Measurements from ENCODE around the gene GIPC1. TPM values are rescaled to one million over a fixed set of nuclear protein-coding genes. Genes with fewer than 3 reads are reported as not detected.
"Not testable (repeated sequence)": the region's sequence is repeated elsewhere in the genome, so short reads cannot be mapped to it uniquely, and the experiment has no call there.

Gene GIPC1
- total RNA-seq, 1 donor from 2014 or later, result 23.6 TPM

DNA sequence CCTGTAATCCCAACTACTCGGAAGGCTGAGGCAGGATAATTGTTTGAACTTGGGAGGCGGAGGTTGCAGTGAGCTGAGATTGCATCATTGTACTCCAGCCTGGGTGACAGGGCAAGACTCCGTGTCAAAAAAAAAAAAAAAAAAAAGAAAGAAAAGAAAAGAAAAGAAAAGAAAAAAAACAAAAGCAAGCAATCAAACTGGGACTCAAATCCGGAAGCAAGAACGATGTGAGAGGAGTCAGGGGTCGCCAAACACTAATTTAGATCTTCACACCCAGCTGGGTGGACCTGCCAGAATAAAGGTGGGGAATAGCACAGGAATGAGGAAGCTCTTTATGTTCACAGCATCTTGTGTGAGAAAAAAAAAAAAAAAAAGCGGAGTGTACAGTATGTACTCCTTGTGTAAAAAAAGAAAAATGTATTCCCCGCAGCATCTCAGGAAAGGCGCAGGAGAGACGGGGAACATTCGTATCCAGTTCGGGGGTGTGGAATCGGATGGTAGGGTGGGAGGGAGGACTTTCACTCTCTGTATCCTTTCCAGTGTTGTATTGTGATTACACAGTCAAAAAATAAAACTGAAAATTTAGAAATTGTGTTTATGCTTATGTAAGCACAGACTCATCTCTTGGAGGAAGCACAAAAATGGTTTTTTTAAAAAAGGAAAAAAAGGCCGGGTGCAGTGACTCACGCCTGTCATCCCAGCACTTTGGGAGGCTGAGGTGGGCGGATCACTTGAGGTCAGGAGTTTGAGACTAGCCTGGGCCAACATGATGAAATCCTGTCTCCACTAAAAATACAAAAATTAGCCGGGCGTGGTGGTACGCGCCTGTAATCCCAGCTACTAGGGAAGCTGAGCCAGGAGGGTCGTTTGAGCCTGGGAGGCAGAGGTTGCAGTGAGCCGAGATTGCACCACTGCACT lies 14.6 kb upstream of the GIPC1 start:
- no peak overlapping the region for H3K4me3 ChIP-seq
- H3K36me3 ChIP-seq, result no peaks in the 10 kb centered on the region
- H3K27ac ChIP-seq, result no peak overlapping the region
- Mint-ChIP-seq H3K27me3 (ENCODE audit: insufficient read depth, low read depth) (peaks cover 8% of the 10 kb centered on the region), H3K4me3 (peak overlapping the region; percentile 15), H3K36me3 (peaks cover 14% of the 10 kb centered on the region), H3K27ac (no peak overlapping the region), H3K4me1 (peaks cover 32% of the 10 kb centered on the region), H3K9me3 (no peaks in the 10 kb centered on the region)
- H3K27me3 ChIP-seq, result no peaks in the 10 kb centered on the region
- H3K9me3 ChIP-seq (ENCODE audit: low read depth), result no peaks in the 10 kb centered on the region
- H3K4me2 ChIP-seq, result no peak overlapping the region
- peaks cover 26% of the 10 kb centered on the region for H3F3A ChIP-seq (ENCODE audit: low read depth)
- no peak overlapping the region for H3K9ac ChIP-seq
- peaks cover 14% of the 10 kb centered on the region for H4K20me1 ChIP-seq (ENCODE audit: low read depth)
- DNase-seq (ENCODE audit: low spot score), result no peak
- H3K79me2 ChIP-seq (ENCODE audit: low read depth), result peaks cover 10% of the 10 kb centered on the region
- no peaks in the 10 kb centered on the region for H3K4me1 ChIP-seq
- no peak for TF ChIP-seq EZH2phosphoT487 (IDR thresholded peaks at IDR 0.05)
- TF ChIP-seq EZH2 (IDR thresholded peaks at IDR 0.05), result no peak
- TF ChIP-seq, protein P1, sequence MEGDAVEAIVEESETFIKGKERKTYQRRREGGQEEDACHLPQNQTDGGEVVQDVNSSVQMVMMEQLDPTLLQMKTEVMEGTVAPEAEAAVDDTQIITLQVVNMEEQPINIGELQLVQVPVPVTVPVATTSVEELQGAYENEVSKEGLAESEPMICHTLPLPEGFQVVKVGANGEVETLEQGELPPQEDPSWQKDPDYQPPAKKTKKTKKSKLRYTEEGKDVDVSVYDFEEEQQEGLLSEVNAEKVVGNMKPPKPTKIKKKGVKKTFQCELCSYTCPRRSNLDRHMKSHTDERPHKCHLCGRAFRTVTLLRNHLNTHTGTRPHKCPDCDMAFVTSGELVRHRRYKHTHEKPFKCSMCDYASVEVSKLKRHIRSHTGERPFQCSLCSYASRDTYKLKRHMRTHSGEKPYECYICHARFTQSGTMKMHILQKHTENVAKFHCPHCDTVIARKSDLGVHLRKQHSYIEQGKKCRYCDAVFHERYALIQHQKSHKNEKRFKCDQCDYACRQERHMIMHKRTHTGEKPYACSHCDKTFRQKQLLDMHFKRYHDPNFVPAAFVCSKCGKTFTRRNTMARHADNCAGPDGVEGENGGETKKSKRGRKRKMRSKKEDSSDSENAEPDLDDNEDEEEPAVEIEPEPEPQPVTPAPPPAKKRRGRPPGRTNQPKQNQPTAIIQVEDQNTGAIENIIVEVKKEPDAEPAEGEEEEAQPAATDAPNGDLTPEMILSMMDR (IDR thresholded peaks at IDR 0.05), result no peak
- no peak overlapping the region for H2AFZ ChIP-seq (replicated peaks)

DNA sequence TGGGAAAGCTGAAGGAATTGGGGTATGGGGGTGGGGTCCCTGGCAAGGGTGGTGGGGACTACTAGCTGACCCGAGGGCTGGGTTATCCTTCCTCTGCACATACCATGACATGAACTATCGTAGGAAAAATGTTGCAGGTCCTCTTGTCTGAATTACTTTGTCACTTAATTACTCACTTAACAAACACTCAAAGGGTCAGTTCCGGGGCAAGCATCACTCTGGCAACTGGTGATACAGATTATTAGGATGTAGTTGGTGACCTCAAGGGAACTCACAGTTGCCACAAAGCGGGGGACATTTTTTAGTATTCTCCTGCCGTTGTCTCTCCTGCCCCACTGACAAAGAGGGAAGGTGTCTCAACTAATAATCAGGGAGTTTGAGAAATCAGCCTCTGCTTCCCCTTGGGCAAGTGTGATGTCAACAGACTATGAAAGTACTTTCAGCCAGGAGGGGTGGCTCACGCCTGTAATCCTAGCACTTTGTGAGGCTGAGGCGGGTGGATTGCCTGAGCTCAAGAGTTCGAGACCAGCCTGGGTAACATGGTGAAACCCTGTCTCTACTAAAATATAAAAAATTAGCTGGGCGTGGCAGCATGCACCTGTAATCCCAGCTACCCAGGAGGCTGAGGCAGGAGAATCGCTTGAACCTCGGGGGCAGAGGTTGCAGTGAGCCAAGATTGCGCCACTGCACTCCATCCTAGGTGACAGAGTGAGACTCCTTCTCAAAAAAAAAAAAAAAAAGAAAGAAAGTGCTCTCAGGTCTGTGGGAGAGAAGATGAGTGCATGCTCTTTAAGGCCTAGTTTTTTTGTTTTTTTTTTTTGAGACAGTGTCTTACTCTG lies 12.0 kb upstream of the GIPC1 start:
- Histone ChIP-seq H3K27me3 (no peaks in the 10 kb centered on the region), H3K4me3 (no peak overlapping the region), H3K27ac (no peak overlapping the region), H3K4me2 (no peak overlapping the region), H3K4me1 (no peaks in the 10 kb centered on the region), H3K79me2 (ENCODE audit: low read depth) (no peaks in the 10 kb centered on the region), H3F3A (ENCODE audit: low read depth) (peaks cover 8% of the 10 kb centered on the region), H2AFZ (replicated peaks) (no peak overlapping the region), H3K9ac (no peak overlapping the region), H4K20me1 (ENCODE audit: low read depth) (no peaks in the 10 kb centered on the region), H3K36me3 (no peaks in the 10 kb centered on the region), H3K9me3 (ENCODE audit: low read depth) (no peaks in the 10 kb centered on the region)
- Mint-ChIP-seq H3K27me3 (ENCODE audit: insufficient read depth, low read depth) (peaks cover 9% of the 10 kb centered on the region), H3K9me3 (no peaks in the 10 kb centered on the region), H3K36me3 (no peaks in the 10 kb centered on the region), H3K4me1 (peaks cover 25% of the 10 kb centered on the region), H3K27ac (no peak overlapping the region), H3K4me3 (no peak overlapping the region)
- no peak for TF ChIP-seq EZH2 (IDR thresholded peaks at IDR 0.05)
- TF ChIP-seq, protein P1 (IDR thresholded peaks at IDR 0.05), result no peak
- no peak for TF ChIP-seq EZH2phosphoT487 (IDR thresholded peaks at IDR 0.05)
- DNase-seq (ENCODE audit: low spot score), result no peak

DNA sequence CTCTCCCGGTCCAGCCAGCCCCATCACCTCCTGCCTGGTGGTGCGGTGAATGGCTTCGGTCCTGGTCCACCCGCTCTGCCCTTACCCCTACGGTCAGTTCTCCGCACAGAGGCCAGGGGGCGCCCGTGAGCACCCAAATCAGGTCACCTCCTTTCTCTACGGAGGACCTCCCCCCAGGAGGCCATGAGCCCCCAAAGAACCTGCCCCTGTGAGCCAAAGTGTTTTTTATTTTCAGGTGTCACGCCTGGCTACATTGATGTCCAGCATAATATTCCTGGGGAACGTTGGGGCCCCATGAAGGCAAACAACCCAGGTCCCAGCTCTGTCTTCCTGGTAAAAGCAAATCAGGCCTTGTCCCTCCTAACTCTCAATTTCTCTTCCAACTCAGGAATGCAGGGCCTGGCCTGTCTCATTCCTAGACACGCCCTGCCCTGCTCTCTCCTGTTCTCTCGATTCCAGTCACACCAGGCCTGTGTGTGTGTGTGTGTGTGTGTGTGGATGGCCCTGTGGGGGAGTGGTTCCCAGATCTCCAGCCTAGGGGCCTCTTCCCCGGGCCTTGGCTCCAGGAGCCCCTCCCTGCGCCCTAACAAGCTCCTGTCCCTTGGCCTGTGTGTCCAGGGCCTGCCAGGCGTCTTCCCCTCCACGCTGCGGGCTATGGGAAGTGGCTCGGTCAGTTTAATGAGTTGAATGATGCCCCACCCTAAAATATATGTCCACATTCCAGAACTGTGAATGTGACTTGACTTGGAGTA lies 9.7 kb upstream of the GIPC1 start:
- Histone ChIP-seq H4K20me1 (ENCODE audit: low read depth) (no peaks in the 10 kb centered on the region), H3K9me3 (ENCODE audit: low read depth) (no peaks in the 10 kb centered on the region), H3K9ac (no peak overlapping the region), H3K79me2 (ENCODE audit: low read depth) (no peaks in the 10 kb centered on the region), H2AFZ (replicated peaks) (peak overlapping the region; percentile 70), H3K4me2 (no peak overlapping the region), H3K36me3 (no peaks in the 10 kb centered on the region), H3F3A (ENCODE audit: low read depth) (peaks cover 5% of the 10 kb centered on the region), H3K4me1 (no peaks in the 10 kb centered on the region), H3K27ac (no peak overlapping the region), H3K4me3 (no peak overlapping the region), H3K27me3 (no peaks in the 10 kb centered on the region)
- Mint-ChIP-seq H3K27ac (no peak overlapping the region), H3K9me3 (no peaks in the 10 kb centered on the region), H3K4me3 (no peak overlapping the region), H3K4me1 (peaks cover 20% of the 10 kb centered on the region), H3K36me3 (no peaks in the 10 kb centered on the region), H3K27me3 (ENCODE audit: insufficient read depth, low read depth) (peaks cover 9% of the 10 kb centered on the region)
- no peak for TF ChIP-seq EZH2phosphoT487 (IDR thresholded peaks at IDR 0.05)
- TF ChIP-seq, protein P1 (IDR thresholded peaks at IDR 0.05), result peak; percentile 82
- peak; percentile 70 for DNase-seq (ENCODE audit: low spot score)

DNA sequence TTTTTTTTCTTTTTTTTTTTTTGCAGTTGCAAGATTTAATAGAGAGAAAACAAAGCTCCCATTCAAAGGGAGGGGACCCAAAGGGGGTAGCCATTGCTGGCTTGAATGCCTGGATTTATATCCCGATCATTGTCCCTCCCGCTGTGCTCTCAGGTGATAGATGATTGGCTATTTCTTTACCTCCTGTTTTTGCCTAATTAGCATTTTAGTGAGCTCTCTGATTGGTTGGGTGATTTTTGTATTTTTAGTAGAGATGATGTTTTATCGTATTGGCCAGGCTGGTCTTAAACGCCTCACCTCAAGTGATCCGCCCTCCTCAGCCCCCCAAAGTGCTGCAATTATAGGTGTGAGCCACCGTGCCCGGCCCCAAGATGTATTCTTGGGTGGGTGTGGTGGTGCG lies 8.6 kb upstream of the GIPC1 start:
- not testable (repeated sequence) for H3K9ac ChIP-seq; H3K4me1 ChIP-seq; H3K9me3 Mint-ChIP-seq; H4K20me1 ChIP-seq (ENCODE audit: low read depth); H3K27ac ChIP-seq; H3K27me3 ChIP-seq; H3K79me2 ChIP-seq (ENCODE audit: low read depth); H3K4me3 Mint-ChIP-seq; H3K27me3 Mint-ChIP-seq (ENCODE audit: insufficient read depth, low read depth); DNase-seq (ENCODE audit: low spot score); H2AFZ ChIP-seq (replicated peaks); H3K9me3 ChIP-seq (ENCODE audit: low read depth); H3K4me2 ChIP-seq; H3K36me3 ChIP-seq; H3K4me3 ChIP-seq; H3F3A ChIP-seq (ENCODE audit: low read depth); H3K27ac Mint-ChIP-seq; H3K36me3 Mint-ChIP-seq
- H3K4me1 Mint-ChIP-seq, result peaks cover 13% of the 10 kb centered on the region
